ENCODE results near the gene SOS1. TPM values are rescaled to one million over a fixed set of nuclear protein-coding genes. Genes with fewer than 3 reads are reported as not detected.

SOS1 gene
- total RNA-seq, 1 experiment from 2014 or later: 21.2 TPM

DNA sequence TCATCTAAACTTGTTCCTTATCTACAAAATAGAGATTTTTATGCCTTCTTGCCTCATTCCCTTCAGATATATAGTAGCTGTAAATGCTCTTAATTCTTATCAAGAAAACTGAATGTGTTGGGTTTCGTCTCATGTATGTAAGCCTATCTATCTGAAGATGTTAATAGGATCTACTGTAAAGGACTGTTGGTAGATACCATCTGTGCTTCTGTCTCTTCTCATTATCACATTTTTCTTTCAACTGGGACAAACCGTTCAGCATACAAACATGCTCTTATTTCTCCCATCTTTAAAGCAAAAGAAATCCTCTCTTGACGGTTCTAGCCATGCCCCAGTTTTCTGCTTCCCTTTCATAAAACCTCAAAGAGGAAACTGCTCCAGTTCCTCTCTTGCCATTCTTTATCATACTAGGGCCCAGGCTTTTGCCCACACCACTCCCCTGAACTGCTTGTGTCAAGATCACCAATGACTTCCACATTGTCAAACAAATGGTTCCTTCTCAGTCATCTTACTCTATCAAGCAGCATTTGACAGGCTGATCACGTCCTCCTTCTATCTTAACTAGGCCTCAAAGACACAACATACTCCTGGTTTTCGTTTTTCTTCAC is 142.5 kb downstream of the SOS1 start:
- DNase-seq (ENCODE audit: extremely low read depth, low read depth): no peak

DNA sequence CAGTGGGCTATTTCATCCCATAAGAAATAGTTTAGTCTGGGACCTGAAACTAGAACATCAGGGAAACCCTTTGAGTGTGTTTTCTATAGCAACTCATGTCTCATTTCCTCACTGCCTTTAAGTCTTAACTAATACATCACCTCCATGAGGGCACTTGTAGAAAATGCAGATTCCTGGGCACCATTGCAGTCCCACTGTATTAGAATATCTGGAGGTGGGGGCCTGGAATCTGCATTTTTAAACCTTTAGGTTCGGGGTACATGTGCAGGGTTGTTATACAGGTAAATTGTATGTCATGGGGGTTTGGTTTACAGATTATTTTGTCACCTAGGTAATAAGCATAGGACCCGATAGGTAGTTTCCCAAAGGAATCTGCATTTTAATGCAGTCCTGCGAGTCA is 143.8 kb downstream of the SOS1 start:
- no peak for DNase-seq (ENCODE audit: extremely low read depth, low read depth)

DNA sequence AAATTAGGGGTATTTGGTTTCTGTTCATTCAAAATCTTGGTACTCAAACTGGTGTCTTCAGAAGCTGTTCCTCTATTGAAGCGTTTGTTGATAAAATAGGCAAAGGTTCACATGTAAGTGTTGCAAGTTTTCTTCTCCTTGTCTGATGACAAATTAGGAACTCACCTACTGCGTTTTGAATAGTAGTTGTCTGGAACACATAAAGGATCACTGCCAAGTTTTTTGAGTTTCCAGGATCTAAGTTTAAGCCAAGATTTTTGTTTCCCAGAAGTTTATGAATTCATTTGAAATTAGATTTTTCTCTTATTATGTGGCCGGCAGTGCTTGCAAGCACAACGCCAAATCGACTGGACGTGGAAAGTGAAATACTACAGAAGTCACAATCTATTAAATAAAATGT is 145.8 kb downstream of the SOS1 start:
- no peak for DNase-seq (ENCODE audit: extremely low read depth, low read depth)

DNA sequence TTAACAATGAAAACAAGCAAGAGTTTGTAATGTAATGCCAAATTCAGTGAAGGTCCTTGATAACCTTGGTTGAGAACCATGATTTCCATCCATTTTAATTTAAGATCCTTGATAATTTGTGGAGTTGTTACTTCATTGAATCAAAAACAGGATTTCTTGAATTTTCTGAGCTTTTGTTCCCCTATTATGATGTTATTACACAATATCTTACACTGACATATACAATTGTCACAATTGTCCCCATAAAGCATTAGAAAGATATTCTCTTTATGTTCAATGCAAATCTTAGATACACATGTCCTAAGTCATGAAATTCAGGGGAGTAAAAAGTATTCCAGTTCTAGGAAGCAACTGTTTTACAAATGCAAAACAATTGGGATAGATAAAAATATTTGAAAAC is 147.6 kb downstream of the SOS1 start:
- DNase-seq (ENCODE audit: extremely low read depth, low read depth): no peak

DNA sequence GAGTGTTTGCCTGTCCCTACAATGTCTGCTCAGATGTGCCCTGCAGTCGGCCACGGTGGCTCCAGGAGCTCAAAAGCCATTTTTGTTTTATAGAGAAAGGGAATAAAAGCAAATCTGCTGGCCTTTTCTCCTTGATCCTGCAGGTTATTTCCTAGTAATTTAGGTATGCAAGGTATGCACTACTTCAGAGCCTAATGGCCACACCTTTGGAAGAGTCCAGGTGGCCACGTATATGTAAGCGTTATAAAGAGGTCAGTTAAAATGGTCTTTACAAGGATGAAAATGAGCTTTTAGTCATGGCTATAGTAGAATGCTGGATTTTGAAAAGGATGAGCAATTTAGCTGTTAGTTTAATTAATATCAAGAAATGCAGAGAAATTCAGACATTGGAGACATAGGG is 149.5 kb downstream of the SOS1 start:
- no peak for DNase-seq (ENCODE audit: extremely low read depth, low read depth)

DNA sequence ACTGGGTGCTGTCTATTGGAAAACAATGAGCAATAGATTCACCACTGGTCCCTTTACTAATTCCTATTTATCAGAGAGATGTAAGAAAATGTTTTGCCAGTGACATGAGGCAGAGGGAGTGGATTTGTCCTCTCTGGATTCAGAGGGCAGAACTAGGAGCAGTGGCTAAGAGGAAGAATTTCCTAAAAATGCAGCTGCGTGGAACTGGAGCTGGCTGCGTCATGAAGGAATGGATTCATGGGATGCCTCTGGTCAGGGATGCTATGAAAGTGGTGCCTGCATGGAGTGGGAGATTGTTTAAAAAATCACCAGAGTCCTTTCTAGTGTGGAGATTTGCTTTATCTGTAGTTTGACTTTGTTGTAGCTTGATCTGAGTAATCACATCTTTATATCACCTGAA is 152.8 kb downstream of the SOS1 start:
- DNase-seq (ENCODE audit: extremely low read depth, low read depth): no peak

DNA sequence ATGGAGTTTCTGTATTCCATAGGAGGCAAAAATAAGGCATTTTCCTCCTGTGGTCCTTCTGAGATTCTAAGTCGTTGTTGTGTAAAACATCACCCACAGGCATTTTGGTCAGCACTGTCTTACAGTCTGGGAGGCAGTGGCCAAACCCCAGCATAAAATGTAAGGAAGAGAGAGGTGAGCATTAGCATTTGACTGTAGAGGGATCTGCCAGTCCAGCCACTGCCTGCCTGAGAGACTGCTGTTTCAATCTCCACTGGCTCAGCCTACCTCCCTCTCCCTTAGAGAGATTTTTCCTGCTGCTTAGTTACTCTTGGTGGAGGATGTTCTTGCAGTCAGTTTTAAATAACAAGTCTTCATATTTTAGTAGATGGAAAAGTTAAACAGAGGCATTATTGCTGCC is 154.2 kb downstream of the SOS1 start:
- no peak for DNase-seq (ENCODE audit: extremely low read depth, low read depth)

DNA sequence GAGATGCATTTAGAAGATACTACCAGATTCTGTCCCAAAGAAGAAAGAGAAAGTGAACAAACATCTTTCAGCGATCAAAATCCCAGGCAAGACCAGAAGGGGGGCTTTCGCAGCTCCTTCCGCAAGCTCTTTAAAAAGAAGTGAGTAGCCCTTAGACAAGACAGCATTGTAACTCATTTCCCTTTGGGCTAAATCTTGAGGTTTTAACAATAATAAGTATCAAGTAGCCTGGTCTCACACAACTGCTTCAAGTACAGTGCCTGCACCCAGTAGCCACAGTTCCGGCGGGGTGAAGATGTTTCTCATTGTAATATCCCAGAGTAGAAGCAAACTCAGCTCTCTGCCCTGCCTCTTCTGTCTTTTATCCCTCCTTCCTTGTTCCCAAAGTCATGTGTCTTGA is 154.8 kb downstream of the SOS1 start:
- DNase-seq (ENCODE audit: extremely low read depth, low read depth): no peak

DNA sequence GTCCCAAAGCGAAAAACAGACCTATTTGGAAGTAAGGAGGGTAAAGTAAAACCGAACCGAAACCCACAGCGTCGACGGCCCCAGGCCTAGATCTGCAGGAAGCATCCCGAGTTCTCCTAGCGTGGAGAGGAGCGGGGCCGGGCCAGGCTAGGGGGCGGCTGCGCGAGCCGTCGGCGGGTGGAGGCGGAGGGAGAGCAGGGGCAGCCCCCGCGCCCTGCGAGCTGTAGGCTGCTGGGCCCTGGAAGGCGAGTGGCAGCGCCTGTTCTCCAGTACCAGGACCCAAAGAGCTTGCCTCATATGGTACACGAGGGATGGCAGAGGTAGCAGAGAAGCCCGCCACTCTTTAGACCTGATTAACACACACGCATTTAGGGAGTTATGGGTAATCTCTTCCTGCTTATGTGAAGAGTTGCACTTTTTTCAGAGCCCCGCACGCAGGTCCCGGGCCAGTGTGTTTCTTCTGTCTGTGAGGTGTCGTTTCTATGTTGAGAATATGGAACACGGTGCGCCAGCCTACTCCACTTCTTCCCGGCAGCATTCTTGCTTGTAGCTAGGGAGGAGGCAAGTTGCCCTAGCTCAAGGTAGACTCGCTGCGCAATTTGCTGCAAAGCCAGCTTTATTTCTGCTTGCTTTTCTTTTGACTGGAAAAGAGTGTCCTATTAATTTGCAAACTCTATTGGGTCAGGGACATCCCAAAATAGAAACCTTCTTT is 160.1 kb downstream of the SOS1 start:
- DNase-seq (ENCODE audit: extremely low read depth, low read depth): no peak

DNA sequence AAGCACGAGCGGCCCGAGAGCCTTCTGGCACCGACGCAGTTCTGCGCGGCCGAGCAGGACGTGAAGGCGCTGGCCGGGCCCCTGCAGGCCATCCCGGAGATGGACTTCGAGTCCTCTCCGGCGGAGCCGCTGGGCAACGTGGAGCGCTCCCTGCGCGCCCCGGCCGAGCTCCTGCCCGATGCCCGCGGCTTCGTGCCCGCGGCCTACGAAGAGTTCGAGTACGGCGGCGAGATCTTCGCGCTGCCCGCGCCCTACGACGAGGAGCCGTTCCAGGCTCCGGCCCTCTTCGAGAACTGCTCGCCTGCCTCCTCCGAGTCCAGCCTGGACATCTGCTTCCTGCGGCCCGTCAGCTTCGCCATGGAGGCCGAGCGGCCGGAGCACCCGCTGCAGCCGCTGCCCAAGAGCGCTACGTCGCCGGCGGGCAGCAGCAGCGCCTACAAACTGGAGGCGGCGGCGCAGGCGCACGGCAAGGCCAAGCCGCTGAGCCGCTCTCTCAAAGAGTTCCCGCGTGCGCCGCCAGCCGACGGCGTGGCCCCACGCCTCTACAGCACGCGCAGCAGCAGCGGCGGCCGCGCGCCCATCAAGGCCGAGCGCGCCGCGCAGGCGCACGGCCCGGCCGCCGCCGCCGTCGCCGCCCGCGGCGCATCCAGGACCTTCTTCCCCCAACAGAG is 160.8 kb downstream of the SOS1 start:
- DNase-seq (ENCODE audit: extremely low read depth, low read depth): peak; percentile 79

DNA sequence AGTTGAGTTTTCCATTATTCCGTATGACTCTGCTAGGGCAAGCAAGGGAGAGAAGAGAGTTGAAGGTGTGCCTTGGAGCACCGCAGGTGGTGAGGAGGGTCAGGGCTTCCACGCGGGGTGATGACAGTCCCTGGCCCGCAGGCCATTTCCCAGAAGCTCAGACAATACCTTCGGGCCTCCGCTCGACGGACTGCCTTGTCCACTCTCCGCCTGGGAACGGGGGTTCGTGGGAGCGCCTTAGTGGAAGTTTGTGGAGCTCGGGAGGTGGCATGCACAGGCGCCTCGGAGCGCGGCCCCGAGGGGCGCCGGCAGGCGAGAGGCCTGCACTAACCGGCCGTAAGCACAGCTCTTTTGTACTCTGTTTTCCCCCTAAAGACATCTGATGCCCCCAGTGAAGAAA is 161.4 kb downstream of the SOS1 start:
- DNase-seq (ENCODE audit: extremely low read depth, low read depth): no peak

DNA sequence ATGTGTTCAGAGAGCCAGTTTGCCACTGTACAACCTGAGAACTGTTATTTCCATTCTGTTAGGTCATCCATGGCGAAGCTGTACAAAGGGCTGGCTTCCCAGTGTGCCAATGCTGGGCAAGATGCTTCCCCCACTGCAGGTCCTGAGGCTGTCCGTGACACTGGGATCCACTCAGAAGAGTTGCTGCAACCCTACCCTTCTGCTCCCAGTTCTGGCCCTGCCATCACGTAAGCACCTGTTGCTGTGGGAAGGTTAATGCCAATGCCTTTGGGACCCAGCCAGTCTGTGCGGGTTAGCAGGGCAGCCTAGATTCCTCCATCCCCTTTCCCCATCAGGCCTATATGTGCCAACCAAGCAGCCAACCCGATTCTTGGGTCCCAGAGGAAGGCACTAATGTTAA is 162.9 kb downstream of the SOS1 start:
- no peak for DNase-seq (ENCODE audit: extremely low read depth, low read depth)

DNA sequence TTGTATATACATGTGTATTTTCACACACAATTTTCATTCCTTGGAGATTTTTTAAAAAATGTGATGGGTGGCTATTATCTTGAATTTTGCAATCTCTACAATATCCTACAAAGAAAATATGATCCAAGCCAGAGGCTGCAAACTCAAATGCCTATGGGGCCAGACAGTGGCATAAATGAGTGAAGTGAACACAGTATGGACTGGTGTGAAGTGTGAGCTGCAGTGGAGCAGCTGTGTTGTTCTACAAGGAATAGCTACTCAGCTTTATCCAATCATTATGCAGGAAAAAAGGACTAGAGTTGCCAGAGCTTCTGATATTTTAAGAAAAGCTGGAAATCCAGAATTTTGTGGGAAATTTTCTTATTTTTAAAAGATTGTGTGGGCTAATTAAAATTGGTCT is 169.1 kb downstream of the SOS1 start:
- no peak for DNase-seq (ENCODE audit: extremely low read depth, low read depth)

DNA sequence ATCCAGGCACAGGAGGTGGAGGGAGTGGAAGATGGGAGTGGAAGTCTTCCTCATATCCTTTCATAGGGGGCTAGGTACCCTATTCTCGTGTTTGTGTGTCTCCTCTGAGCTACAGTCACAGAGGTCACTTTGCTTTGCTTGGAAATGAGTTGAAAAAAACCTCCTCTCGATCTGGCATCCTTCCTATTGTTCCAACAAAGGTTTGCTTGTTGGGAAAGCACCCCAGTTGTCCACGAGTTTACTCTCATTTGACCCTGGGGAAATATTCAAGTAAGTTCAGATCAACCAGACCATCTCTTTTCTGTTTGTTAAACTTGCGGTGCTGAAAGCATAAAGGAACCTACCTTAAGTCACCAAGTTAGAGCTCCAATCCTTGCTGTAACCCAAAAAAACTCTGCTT is 171.9 kb downstream of the SOS1 start:
- no peak for DNase-seq (ENCODE audit: extremely low read depth, low read depth)

DNA sequence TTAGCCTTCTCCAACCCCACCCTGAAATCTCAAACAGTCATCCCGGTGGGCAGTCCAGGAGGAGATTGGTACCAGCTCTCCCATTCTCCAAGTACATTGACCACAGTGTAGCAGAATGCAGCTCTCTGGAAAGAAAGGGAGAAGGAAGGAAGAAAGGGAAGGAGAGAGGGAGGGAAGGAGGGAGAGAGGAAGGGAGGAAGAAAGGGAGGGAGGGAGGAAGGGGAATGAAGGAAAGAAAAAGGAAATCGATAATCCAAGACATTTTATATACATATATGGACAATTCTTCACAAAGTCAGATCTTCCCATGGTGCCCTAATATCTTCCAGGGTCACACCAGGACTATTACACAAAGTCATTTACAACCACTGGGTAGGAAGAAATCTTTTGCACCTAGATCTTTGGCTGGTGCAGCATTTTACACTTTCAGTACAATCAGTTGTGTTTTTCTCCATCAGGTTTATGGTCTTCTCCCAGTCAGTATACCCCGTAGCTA is 172.4 kb downstream of the SOS1 start:
- no peak for DNase-seq (ENCODE audit: extremely low read depth, low read depth)

DNA sequence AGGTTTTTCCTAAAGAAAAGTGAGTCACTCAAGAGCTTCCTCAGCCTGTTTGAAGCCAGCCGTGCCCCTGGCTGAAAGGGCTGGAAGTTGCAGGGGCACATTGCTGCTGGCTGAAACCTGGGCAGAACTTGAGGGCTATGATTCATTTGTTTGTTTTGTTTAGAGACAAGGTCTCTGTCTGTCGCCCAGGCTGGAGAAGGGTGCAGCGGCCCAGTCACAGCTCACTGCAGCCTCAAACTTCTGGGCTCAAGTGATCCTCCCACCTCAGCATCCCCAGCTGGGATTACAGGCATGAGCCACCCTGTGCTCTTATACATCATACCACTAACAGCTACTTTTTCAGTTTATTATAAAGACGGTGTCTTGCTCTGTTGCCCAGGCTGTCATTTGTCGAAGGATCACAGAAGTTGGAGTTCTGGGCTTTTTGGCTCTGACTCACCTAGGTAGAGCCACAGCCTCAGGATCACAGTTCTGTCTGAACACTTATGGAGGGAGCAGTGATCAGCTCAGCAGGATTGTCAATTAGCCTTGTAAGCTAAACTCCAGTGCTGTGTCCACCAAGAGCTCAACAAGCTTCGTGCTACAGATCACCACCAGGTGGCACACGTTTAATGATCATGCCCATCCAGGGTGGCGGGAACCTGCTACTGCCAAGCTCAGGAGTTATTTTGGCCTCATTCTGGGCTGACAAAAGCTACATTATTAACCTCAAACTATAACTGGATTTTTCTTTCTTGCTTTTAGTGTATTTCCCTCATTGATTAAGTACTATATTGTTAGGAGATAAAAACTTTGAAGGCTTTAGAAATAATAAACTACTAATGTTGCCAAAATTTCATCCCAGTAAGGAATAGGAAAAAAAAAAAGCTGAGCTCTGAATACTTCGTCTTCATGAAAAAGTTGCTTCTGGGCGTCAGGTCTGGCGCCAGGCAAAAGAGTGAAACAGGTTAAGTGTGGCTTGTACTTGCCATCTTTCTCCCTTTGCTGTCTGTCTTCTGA is 173.3 kb downstream of the SOS1 start:
- DNase-seq (ENCODE audit: extremely low read depth, low read depth): peak; percentile 81

DNA sequence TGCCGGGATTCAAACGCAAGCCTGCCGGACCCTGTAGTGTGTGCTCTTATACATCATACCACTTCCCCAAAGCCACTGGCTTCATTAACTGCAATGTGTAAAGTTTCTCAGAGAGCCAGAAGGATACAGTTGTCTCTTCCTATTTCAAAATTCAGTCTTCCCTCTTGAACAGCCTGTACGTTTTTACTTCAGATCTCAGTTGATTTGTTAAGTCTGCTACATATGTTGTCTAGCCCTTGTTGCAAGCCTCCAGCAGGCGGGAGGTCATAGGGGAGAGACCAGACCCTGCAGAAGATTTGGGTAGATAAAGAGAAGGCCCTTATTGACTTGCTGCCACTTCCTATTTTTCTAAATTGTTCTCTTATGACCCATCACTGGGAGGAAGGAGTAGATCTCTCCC is 174.9 kb downstream of the SOS1 start:
- DNase-seq (ENCODE audit: extremely low read depth, low read depth): no peak

DNA sequence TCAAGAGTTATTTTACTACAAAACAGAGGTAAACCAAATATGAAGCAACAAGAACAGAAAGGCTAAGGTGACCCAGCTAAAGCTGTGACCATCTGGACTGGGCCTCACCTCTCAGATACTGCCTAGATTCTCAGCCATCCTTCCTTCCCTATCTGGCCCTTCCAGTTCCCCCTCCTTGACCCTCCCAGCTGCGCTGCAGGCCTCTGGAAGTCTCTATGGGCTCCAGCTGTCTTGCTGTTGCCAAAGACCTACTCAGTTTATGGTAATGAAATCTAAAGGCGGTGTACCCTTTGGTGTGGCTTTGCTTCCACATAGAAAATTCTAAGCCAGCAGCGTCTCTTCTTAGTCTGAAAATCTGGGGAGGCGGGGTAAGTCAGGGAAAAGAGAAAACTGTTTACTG is 175.5 kb downstream of the SOS1 start:
- no peak for DNase-seq (ENCODE audit: extremely low read depth, low read depth)

DNA sequence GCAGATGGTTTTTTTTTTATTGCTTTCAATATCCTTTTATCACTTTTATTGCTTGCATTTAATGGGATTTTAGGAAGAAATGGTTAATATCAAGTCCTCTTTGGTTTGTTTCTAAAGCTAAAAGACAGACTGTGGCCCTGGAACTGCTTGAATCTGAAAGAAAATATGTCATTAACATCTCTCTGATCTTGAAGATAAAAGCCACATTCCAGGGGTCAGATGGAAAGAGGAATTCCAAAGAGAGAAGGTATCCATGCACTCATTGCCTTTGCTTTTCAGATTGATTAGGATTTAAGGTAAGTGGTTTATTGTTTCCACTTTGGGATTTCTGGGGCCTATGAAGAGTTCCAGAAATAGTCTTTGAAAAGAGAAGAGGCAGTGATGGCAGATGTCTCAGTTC is 177.1 kb downstream of the SOS1 start:
- DNase-seq (ENCODE audit: extremely low read depth, low read depth): no peak

DNA sequence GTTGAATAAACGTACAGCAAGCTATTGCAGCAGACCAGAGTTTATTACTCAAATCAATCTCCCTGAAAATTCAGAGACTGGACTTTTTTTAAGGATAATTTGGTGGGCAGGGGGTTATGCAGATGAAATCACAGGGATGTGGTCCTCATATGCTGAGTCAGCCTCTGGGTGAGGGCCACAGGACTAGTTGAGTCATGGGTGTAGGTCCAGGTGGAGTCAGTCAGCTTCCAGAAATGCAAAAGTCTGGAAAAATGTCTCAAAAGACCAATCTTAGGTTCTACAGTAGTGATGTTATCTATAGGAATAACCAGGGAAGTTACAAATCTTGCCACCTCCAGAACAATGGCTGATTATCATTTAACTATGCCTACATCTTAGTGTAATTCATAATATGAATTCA is 180.1 kb downstream of the SOS1 start:
- DNase-seq (ENCODE audit: extremely low read depth, low read depth): no peak

DNA sequence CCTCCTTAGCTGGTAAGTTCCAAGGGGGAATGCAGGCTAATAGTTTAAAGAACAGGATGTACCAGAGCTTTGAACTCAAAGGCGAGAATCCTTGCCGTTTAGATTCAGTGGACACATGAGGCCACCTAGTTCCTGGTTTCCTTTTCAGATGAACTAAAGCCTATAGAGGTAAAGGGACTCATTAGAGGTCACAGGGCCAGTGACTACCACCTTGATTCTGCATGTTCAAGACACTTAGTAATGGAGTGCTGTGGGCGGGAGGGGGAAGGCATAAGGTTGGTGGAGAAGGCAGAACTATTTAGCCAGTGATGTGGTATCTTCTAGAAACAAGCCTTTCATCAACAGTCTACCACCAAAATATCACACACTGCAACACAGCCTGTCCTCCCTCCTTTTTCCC is 183.3 kb downstream of the SOS1 start:
- DNase-seq (ENCODE audit: extremely low read depth, low read depth): no peak

All from NCI-H460 (cell line).